ENCODE data around the gene RPL26. TPM values are rescaled to one million over a fixed set of nuclear protein-coding genes. Genes with fewer than 3 reads are reported as not detected.

The RPL26 gene
- total and polyA plus RNA-seq, 7 donors: 3,681 to 6,374 (median 4,708) TPM

- 47 to 76% methylated on average over 3 of the region's 3 CpGs for WGBS, 2 donors
- TF ChIP-seq CTCF (IDR thresholded peaks at IDR 0.05) (no peak), EP300 (IDR thresholded peaks at IDR 0.05) (no peak), POLR2A (IDR thresholded peaks at IDR 0.05) (no peak), POLR2AphosphoS5 (IDR thresholded peaks at IDR 0.05) (no peak)
- DNase-seq: no peak
- Histone ChIP-seq H3K4me3 (no peak overlapping the region), H3K27me3 (no peaks in the 10 kb centered on the region), H3K36me3 (peaks cover 6 to 36% (median 12%) of the 10 kb centered on the region in 4 donors), H3K27ac (no peak overlapping the region), H3K4me1 (peaks cover 0 to 11% (median 5%) of the 10 kb centered on the region in 4 donors), H3K9me3 (no peaks in the 10 kb centered on the region)
- intact Hi-C loops (cut with DNase I): no loop called here
Measured at GRCh38 chr17:8368193-8368592, 14.8 kb downstream of the RPL26 start.

- Histone ChIP-seq H3K36me3 (peaks cover 6 to 30% (median 12%) of the 10 kb centered on the region in 4 donors), H3K27ac (peak overlapping the region in 3 of 4 donors; percentile 41 to 60 (median 45)), H3K27me3 (no peaks in the 10 kb centered on the region), H3K4me1 (peaks cover 0 to 26% (median 5%) of the 10 kb centered on the region in 4 donors), H3K9me3 (no peaks in the 10 kb centered on the region), H3K4me3 (no peak overlapping the region)
- intact Hi-C loops (cut with DNase I): no loop called here
- 85 to 89% methylated on average over 2 of the region's 2 CpGs for WGBS, 2 donors
- no peak for DNase-seq
- TF ChIP-seq POLR2AphosphoS5 (IDR thresholded peaks at IDR 0.05): peak in 2 of 4 donors; percentile 26 to 64
- TF ChIP-seq CTCF (IDR thresholded peaks at IDR 0.05): no peak
- peak in 2 of 4 donors; percentile 28 to 32 for TF ChIP-seq EP300 (IDR thresholded peaks at IDR 0.05)
Measured at GRCh38 chr17:8366231-8366630, 16.8 kb downstream of the RPL26 start.

- Histone ChIP-seq H3K4me3 (no peak overlapping the region), H3K36me3 (peaks cover 6 to 22% (median 11%) of the 10 kb centered on the region in 4 donors), H3K4me1 (peaks cover 0 to 26% (median 5%) of the 10 kb centered on the region in 4 donors), H3K27ac (peak overlapping the region in 2 of 4 donors; percentile 45 to 60), H3K9me3 (no peaks in the 10 kb centered on the region), H3K27me3 (no peaks in the 10 kb centered on the region)
- TF ChIP-seq CTCF (IDR thresholded peaks at IDR 0.05): no peak
- peak in 2 of 4 donors; percentile 34 to 64 for TF ChIP-seq EP300 (IDR thresholded peaks at IDR 0.05)
- peak in 2 of 4 donors; percentile 22 to 63 for TF ChIP-seq POLR2AphosphoS5 (IDR thresholded peaks at IDR 0.05)
- 44 to 75% methylated on average over 1 of the region's 1 CpG for WGBS, 2 donors
- DNase-seq: no peak
- intact Hi-C loops (cut with DNase I): no loop called here
Measured at GRCh38 chr17:8365143-8365542, 17.9 kb downstream of the RPL26 start.

- H3K27ac ChIP-seq: peak overlapping the region in 2 of 4 donors; percentile 9 to 15
- no peak overlapping the region for H3K4me3 ChIP-seq
- no peak for DNase-seq
- intact Hi-C loops (cut with DNase I): no loop called here
- 85 to 94% methylated on average over 4 of the region's 4 CpGs for WGBS, 2 donors
- H3K27me3 ChIP-seq: no peaks in the 10 kb centered on the region
- no peaks in the 10 kb centered on the region for H3K9me3 ChIP-seq
- peaks cover 0 to 26% (median 5%) of the 10 kb centered on the region in 4 donors for H3K4me1 ChIP-seq
- no peaks in the 10 kb centered on the region for H3K36me3 ChIP-seq
- TF ChIP-seq EP300 (IDR thresholded peaks at IDR 0.05): no peak
- TF ChIP-seq POLR2AphosphoS5 (IDR thresholded peaks at IDR 0.05): no peak
- no peak for TF ChIP-seq POLR2A (IDR thresholded peaks at IDR 0.05)
- TF ChIP-seq CTCF (IDR thresholded peaks at IDR 0.05): no peak
Measured at GRCh38 chr17:8362651-8363332, 20.2 kb downstream of the RPL26 start.

Data from sigmoid colon (tissue), 7 donors.